Measurements from ENCODE around the gene BCL11B.

Gene BCL11B

GRCh38 chr14:99216191-99216590, 55.8 kb downstream of the BCL11B start:
- DNase-seq = no peak

DNA sequence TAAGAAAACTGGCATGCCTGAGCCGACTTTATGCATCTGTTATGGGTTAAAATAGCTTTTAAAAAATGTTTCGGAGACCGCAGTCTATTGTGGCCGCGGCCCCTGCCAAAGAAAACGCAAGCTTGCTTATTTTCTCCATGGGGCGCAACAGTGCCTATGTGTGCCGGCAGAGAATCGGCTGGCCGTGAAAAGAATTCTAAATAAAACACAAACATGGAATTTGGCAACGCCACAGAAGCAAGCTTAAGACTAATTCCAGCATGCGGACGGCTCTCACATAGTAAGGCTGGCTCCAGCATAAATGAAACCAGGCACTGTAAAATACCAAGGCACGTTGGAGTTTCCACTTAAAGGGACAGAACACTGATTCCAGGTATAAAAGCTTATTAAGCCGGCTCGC, 56.7 kb downstream of the BCL11B start:
- DNase-seq = no peak

GRCh38 chr14:99214701-99215100, 57.3 kb downstream of the BCL11B start:
- no peak for DNase-seq

DNA sequence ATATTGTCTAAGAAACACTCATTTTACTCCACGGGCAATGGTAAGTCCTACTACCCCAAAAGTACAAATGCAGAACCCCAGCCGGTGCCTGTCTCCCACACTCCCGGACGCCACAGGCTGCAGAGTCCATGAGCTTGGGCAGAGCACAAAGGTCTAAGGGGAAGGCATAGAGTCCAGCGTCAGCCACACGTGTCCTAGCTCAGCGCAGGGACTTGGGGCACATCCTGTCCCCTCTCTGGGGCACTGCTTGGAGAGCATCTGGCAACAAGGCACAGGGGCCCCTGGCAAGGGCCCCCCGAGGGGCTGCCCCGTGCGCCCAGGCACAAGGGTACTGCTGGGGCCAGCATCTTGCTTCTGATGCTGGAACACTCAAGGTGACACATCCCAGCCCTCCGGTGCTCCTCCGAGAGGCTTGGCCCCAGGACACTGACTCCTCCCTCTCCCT, 58.4 kb downstream of the BCL11B start:
- peak; percentile 55 for DNase-seq

DNA sequence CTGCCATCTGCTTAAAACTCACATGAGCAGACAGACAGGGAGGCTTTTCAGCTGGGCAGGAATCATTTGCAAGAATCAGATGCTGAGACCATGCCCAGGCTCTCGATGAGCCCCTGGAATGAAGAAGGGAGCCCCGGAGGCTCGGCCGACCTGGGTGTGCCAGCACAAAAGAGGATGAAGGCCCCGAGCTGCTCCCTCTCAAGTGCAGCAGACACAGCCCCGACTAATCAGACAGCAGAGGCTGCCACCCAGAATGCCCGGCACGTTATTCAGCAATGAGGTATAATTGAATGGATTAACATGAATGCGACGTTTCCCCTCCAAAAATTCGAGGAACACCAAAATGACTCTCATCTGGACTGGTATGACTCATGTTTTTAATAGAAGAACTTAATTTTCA, 58.9 kb downstream of the BCL11B start:
- peak; percentile 72 for DNase-seq

- no peak for DNase-seq
Observed at GRCh38 chr14:99212646-99213045, 59.4 kb downstream of the BCL11B start.

DNA sequence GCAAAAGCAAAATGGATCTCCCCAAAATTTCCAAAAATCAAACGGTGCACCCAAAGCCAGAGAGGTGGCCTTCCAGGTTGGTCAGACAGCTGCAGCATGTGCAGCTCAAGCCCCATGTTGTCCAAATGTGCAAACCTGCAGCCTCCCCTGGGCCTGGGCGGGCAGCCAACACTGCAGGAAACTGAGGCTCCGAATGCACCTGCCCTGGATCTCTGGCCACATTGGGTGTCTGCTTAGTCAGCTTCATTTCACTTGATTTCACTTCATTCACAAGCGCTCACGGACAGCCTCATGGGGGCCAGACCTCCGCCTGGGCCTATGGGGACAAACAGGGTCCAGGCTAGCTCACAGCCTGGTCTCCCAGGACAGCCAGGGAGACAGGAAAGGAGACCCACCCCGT, 59.8 kb downstream of the BCL11B start:
- DNase-seq = no peak

- DNase-seq = no peak
Observed at GRCh38 chr14:99211410-99211809, 60.6 kb downstream of the BCL11B start.

GRCh38 chr14:99210333-99210732, 61.7 kb downstream of the BCL11B start:
- DNase-seq = no peak

GRCh38 chr14:99209409-99209808, 62.6 kb downstream of the BCL11B start:
- DNase-seq = no peak

DNA sequence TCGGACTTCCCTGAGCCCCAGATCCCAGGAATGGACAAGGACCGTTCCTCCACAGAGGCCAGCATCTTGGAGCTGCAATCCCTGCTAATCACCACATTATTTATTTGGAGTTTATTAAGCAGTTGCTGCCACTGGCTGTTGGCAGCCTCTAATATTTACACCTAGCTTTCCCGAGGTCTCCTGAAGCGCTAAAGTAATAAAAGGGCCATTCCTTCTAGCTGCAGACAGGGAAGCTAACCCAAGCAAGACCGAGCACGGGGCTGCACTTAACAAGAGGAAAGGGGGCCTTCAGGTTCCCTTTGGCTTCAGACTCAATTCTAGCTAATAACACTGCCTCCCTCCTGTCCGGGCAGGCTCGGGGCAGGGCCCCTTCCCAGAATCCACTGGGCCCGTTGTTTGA, 63.7 kb downstream of the BCL11B start:
- DNase-seq = no peak

DNA sequence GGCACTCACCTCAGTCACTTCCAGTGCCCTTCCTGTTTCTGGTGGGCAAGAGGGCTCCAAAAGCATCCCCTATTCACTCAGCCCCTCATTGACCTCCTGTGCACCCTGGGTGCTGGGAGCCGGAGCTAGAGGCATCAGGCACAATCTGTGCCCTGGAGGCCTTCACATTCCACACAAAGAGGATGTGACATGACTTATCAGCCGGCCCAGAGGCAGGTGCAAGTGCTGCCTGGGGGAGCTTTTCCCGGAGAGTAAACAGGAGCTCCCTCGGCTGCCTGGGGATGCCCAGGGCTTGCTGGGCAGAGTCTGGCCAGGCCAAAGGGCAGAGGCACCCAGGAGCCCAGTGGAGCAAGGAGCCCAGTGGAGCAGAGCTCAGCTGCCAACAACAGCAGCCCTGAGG, 64.5 kb downstream of the BCL11B start:
- DNase-seq = no peak

GRCh38 chr14:99206090-99206489, 65.9 kb downstream of the BCL11B start:
- DNase-seq = no peak

DNA sequence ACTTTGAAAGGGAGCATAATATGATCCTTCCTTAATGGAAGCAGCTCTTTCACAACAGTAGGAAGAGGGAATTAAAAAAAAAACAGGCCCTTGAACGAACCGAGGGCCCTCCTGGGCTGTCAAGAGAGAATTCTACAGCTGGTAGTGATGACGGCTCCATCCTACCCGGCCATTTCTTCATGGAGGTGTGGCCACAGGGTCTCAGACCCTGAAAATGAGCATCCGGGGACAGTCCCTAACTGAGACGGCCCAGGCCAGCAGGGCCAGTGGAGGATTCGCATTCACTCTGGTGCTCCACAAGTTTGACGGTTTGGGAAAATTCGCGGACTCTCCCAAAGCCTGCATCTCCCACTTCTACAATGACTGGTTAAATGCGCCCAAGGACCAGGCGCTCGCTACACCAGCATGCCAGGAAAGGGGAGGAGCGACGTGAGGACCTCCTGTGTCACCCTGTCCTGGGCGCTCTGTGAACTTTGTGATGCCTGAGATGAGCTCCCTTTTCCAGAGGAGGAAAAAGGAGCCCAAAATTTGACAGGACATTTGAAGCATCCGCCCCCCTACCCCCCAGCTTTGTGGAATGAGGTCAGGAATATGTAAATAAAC, 66.8 kb downstream of the BCL11B start:
- DNase-seq = no peak

- DNase-seq = no peak
Observed at GRCh38 chr14:99203801-99204200, 68.2 kb downstream of the BCL11B start.

DNA sequence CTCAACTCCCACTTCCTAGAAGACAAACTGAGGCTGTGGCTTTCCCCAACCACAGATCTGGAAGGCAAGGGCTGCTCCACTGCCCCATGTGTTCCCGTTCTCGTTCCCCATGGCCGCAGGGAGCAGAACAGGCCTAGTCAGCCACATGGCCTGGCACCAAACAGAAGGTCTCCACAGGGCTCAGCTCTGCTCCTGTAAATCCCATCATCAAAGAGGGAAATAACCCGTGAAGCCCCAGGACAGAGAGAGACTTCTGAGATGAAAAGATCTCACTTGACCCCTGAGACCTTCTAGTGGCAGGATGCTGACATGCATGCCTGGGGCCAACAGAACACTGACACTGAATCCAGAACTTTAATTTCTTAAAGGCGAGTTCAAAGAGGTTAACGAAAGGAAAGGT, 68.9 kb downstream of the BCL11B start:
- DNase-seq = no peak

- no peak for DNase-seq
Observed at GRCh38 chr14:99202516-99202915, 69.5 kb downstream of the BCL11B start.

DNA sequence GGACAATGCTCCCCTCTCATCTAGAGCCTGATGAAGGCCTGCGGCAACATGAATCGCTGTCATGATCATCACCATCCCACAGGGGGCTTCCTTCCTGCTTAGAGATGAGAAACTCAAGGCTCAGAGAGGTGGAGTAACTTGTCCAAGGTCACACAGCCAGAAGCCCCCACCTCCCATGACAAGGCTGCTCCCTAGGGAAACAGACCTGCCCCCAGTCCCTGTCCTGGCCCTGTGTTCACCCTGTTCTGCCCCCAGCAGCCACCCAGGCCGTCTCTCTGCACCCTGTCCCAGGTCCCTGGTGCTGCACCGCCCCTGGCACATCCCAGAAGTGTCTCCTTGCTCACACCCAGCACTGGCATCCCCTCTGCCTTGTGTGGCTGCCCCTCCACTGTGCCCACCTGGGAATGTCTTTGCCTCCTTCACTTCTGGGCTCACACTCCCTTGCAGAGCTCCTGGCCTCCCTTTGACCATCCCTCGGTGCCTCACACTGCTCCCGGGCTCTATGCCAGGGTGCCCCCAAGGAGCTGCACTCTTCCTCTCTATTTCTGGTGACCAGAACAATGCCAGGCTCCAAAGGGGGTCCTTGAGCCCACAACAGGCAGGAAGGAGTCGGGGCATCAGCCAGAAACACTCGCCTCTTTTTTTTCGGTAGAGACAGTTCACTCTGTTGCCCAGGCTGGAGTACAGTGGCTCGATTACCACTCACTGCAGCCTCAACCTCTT, 70.5 kb downstream of the BCL11B start:
- peak; percentile 56 for DNase-seq

DNA sequence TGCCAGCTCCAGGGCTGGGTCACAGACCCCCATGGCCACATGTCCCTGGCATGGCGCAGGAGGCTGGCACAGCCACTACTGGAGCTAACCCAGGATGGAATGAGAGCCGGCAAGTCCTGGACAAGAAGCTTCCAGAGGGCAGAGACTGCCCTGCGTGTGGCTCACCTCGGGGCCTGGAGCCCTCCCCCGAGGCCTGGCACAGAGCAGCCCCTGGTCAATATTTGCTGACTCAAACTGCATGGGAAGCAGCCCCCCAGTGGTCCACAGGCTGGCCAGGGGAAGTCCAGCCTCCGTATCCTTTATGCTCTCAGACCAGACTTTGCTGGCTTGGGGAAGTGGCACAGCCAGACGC, 71.4 kb downstream of the BCL11B start:
- no peak for DNase-seq

DNA sequence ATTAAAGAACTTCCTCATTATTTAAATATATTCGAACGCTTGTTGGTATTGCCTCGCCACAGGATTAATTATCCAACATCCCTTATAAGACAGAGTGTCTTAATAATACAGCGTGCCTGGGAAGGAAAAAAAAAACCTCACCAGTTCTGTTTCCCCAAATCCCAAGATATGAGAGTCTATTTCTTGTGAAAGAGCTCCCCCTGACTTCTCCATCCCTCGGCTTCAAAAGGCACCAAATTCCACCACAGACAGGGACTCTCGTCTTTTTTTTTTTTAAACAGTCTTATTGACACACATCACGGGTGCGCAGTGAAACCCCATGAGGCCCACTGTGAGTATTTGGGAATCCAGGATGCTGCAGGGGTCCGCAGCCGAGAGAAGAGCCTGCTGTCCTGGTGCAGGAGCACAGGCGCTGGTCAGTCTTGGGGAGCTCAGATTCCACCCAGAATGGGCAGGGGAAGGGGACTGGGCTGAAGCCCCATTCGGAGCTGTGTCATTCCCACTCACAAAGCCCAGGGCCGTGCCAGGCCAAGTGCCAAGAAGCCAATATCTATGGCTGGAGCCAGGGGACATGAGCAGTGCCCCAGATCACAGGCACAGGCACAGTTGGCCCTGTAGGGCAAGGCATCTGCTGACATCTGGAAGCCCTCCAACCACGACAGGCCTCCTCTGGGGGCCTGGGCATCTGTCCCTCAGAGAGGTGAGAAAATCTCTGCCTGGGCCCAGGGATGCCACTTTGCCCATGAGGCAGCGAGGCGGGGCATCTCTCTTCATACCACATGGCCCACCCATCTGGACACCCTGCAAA, 71.9 kb downstream of the BCL11B start:
- DNase-seq = no peak

DNA sequence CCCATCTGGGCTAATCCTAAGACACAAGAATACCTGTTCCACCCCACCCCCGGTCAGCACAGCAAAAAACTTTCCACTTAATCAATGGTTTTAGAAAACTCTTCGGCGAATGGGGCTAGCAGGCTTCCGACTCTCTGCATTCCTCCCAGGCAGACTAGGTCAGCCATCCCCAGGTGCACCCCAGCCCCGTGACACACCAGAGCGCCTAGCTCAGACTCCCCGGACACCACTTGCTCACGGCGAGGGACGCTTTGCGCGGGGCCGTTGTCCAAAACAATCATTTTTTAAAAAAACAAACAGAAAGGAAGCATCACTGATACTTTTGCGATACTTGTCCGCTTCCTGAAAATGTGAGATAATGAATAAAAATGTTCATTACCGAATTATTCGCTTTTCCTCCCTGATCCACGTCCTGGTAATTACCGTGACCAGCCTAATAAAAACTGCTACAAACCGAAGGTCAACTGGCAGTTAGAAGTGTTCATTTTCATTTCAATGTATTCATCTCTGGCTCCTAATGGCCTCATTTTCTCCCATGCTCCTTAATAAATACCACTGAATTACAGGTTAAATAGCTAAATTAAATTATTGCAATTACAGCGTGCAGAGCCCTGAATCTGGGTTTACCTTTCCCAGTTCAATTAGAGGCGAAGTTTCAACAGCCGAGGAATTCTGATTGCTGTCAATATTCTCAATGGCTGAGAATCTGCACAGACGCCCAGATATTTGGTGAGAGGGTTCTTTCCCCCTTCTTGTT, 73.1 kb downstream of the BCL11B start:
- DNase-seq = no peak

DNA sequence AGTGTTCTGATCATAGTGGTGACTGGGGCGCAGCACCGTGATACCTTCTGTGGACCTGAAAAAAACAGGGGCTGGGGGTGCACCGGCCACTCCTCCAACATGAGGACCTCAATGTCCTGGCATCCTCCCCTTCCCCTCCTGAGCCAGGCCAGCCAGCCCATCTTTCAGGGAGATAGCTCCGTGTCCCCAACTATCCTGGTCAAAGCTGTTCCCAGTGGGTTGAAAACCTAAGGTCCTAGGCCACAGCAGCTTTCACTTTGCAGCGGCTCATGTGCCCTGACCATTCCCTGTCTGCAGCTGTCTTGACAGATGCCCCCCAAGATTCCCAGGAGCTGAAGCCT, 75.7 kb downstream of the BCL11B start:
- DNase-seq = no peak

DNA sequence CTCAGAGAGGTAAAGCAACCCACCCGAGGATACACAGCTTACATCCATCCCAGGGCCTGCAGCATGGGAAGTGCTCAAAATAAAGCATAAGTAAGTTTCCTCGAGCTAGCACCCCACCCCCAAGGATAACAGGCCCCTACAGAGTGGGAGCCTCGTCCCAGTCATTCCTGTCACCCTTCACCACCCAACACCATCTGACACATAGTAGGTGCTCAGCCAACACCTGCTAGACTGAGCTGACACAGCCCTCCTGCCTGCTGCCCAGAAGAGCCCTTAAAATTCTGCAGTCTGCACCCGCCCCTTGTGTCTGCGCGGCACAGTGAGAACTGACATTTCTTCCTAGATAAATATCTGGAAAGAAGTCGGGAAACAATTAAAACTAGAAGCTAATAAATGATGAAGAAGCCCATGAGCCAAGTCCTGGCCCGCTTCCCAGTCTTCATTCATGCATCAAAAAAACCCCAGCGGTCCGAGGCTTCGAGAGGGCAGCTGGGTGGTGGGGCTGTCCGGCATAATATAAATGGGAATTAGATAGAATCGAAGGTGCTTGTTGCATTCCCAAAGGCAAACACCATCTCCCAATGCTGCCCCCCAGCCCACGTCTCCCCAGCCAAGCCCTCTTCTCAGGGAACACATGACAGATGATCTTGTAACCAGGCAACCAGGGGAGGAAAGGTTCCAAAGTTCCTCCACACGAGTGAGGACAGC, 76.2 kb downstream of the BCL11B start:
- DNase-seq = no peak

All from activated CD4-positive, alpha-beta T cell treated with anti-CD3 and anti-CD28 coated beads for 48 hours (primary cell).